Endothelial cell of umbilical vein (primary cell): ENCODE measurements around the gene ARL8B.

Experiments used
- EZH2 ChIP-seq: IDR thresholded peaks from 2 replicates; pipeline ENCODE4 v1.6.1; 2012; ENCODE audit warnings: borderline replicate concordance, low read depth, mild to moderate bottlenecking, moderate library complexity, low read length, inconsistent platforms; ENCODE audit not compliant: severe bottlenecking
- FOS ChIP-seq: IDR thresholded peaks from 2 replicates; pipeline ENCODE4 v1.6.1; 2011; ENCODE audit warnings: mild to moderate bottlenecking, low read length, moderate library complexity, borderline replicate concordance; ENCODE audit not compliant: insufficient read depth
- MAX ChIP-seq: IDR thresholded peaks from 2 replicates; pipeline ENCODE4 v1.6.1; 2011; ENCODE audit not compliant: insufficient read depth, insufficient read length
- POLR2A ChIP-seq: IDR thresholded peaks from 2 replicates; pipeline ENCODE4 v1.6.1; 2012; ENCODE audit warnings: low read depth, mild to moderate bottlenecking, control low read depth, low read length
- POLR2AphosphoS5 ChIP-seq: IDR thresholded peaks from 2 replicates; pipeline ENCODE4 v1.6.1; 2012; ENCODE audit warnings: low read depth, mild to moderate bottlenecking, control low read depth, low read length, moderate library complexity; ENCODE audit not compliant: insufficient read depth
- TF ChIP-seq, protein P1 (sequence below), 2 donors: IDR thresholded peaks; 1 replicate in 1 of 2; 2 replicates in 1 of 2; pipeline ENCODE4 v1.5.1; 2011; ENCODE audit warnings: low read length in 2 of 2, mild to moderate bottlenecking in 2 of 2, moderate library complexity in 2 of 2, control low read depth in 1 of 2, inconsistent platforms in 1 of 2, low read depth in 1 of 2; ENCODE audit not compliant: insufficient read depth in 1 of 2; ENCODE audit errors: extremely low read depth in 1 of 2

GRCh38 chr3:5187920-5188418 lies 65.9 kb downstream of the ARL8B start:
- TF ChIP-seq, protein P1, sequence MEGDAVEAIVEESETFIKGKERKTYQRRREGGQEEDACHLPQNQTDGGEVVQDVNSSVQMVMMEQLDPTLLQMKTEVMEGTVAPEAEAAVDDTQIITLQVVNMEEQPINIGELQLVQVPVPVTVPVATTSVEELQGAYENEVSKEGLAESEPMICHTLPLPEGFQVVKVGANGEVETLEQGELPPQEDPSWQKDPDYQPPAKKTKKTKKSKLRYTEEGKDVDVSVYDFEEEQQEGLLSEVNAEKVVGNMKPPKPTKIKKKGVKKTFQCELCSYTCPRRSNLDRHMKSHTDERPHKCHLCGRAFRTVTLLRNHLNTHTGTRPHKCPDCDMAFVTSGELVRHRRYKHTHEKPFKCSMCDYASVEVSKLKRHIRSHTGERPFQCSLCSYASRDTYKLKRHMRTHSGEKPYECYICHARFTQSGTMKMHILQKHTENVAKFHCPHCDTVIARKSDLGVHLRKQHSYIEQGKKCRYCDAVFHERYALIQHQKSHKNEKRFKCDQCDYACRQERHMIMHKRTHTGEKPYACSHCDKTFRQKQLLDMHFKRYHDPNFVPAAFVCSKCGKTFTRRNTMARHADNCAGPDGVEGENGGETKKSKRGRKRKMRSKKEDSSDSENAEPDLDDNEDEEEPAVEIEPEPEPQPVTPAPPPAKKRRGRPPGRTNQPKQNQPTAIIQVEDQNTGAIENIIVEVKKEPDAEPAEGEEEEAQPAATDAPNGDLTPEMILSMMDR (IDR thresholded peaks at IDR 0.05; ENCODE audit: extremely low read depth in 1 of 2, insufficient read depth in 1 of 2, low read depth in 1 of 2, low read length in 2 of 2), result no peak
- TF ChIP-seq POLR2A (no peak), POLR2AphosphoS5 (peak; percentile 16), EZH2 (no peak), FOS (no peak), MAX (no peak)
